ENCODE data around the gene NUDT6.

DNA sequence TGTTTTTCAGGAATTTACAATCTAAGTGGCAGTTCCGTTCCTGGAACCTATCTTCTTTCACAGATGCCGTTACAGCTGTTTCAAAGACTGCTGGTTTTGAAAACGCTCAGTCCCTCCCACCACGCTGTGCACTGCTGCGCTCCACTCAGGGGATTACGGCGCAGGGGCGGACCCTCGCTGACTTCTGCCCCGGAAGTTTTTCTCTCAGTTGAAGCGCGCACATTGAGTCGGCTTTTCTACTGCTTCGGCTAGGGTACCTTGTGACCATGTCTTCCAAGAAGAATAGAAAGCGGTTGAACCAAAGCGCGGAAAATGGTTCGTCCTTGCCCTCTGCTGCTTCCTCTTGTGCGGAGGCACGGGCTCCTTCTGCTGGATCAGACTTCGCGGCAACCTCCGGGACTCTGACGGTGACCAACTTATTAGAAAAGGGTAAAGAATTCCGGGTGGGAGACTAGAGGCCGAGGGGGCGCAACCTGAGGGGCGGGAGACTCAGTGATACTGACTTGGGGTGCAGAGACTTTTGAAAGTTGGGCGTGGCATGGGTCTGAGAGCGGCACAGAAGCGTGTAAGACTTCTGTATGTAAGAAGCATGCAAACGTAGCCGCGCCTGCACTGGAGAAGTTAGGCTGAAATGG lies 597 bp upstream of the NUDT6 start:
- TF ChIP-seq CTCF (IDR thresholded peaks at IDR 0.05; ENCODE audit: insufficient read depth, low read depth, low read length) = no peak
- no peak for TF ChIP-seq EZH2 (IDR thresholded peaks at IDR 0.05; ENCODE audit: insufficient read depth, low read length)

All from astrocyte (in vitro differentiated cells and primary cell).